Gastrocnemius medialis (tissue), 4 donors: ENCODE measurements around the gene LAMB2.

Source experiments
- CTCF ChIP-seq, 5 experiments: fragments of 450-650 bp in 3 of 5; fragments of 200-600 bp in 2 of 5; sonication (generic) in 2 of 5; IDR thresholded peaks in 4 of 5; conservative IDR thresholded peaks in 1 of 5; 1 replicate in 4 of 5; 2 replicates in 1 of 5; pipeline ENCODE4 v1.5.1; 2016 to 2019; ENCODE audit warnings: antibody characterized with exemption in 5 of 5, mild to moderate bottlenecking in 3 of 5, moderate library complexity in 3 of 5
- POLR2A ChIP-seq, 2 donors: fragments of 450-650 bp; IDR thresholded peaks; one replicate each; pipeline ENCODE4 v1.6.1; 2017; ENCODE audit warnings: antibody characterized with exemption in 2 of 2, mild to moderate bottlenecking in 2 of 2, moderate library complexity in 2 of 2

GRCh38 chr3:49164983-49165720 lies 32.3 kb upstream of the LAMB2 start:
- TF ChIP-seq CTCF (IDR thresholded peaks at IDR 0.05 in 4 of 5, conservative IDR thresholded peaks at IDR 0.05 in 1 of 5) (no peak), POLR2A (IDR thresholded peaks at IDR 0.05) (no peak)
